ENCODE data around the gene ANGEL1.

- TF ChIP-seq, protein P1, sequence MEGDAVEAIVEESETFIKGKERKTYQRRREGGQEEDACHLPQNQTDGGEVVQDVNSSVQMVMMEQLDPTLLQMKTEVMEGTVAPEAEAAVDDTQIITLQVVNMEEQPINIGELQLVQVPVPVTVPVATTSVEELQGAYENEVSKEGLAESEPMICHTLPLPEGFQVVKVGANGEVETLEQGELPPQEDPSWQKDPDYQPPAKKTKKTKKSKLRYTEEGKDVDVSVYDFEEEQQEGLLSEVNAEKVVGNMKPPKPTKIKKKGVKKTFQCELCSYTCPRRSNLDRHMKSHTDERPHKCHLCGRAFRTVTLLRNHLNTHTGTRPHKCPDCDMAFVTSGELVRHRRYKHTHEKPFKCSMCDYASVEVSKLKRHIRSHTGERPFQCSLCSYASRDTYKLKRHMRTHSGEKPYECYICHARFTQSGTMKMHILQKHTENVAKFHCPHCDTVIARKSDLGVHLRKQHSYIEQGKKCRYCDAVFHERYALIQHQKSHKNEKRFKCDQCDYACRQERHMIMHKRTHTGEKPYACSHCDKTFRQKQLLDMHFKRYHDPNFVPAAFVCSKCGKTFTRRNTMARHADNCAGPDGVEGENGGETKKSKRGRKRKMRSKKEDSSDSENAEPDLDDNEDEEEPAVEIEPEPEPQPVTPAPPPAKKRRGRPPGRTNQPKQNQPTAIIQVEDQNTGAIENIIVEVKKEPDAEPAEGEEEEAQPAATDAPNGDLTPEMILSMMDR (IDR thresholded peaks at IDR 0.05; ENCODE audit: insufficient read depth, low read length, poor library complexity, severe bottlenecking): no peak
- TF ChIP-seq EZH2phosphoT487 (conservative IDR thresholded peaks at IDR 0.05; ENCODE audit: low read length): no peak
Measured at GRCh38 chr14:76780360-76780759, 32.3 kb downstream of the ANGEL1 start.
